ENCODE data around the gene CDK3.
"Not testable (repeated sequence)": the region's sequence is repeated elsewhere in the genome, so short reads cannot be mapped to it uniquely, and the experiment has no call there.

Gene CDK3

GRCh38 chr17:76027159-76027839 lies 26.6 kb downstream of the CDK3 start, which contains the start of gene EVPL:
EVPL (minus strand) TSS chr17:76027306; CDS start chr17:76027198, 108 bp downstream.
- peaks cover 6% of the 10 kb centered on the region for H3K4me1 ChIP-seq (ENCODE audit: control insufficient read depth, insufficient read depth, low read length)

GRCh38 chr17:76032073-76032779 lies 31.6 kb downstream of the CDK3 start:
- Histone ChIP-seq H3K9ac (ENCODE audit: low read depth, low read length) (no peak overlapping the region), H3K4me1 (ENCODE audit: control insufficient read depth, insufficient read depth, low read length) (peaks cover 10% of the 10 kb centered on the region), H3K4me3 (ENCODE audit: low read depth, low read length) (no peak overlapping the region), H3K9me3 (ENCODE audit: control insufficient read depth, insufficient read depth, low read length) (no peaks in the 10 kb centered on the region), H3K36me3 (ENCODE audit: control insufficient read depth, insufficient read depth, low read length) (no peaks in the 10 kb centered on the region), H3K27me3 (ENCODE audit: control insufficient read depth, insufficient read depth, low read length) (no peaks in the 10 kb centered on the region), H3K27ac (ENCODE audit: low read depth, low read length) (no peak overlapping the region)

More at GRCh38 chr17:76027159-76027839, 26.6 kb downstream of the CDK3 start, which contains the start of gene EVPL:
- Histone ChIP-seq H3K4me3 (ENCODE audit: low read depth, low read length) (no peak within 1 kb of the TSS), H3K9ac (ENCODE audit: low read depth, low read length) (no peak within 1 kb of the TSS), H3K27me3 (ENCODE audit: control insufficient read depth, insufficient read depth, low read length) (no peaks in the 10 kb centered on the region), H3K36me3 (ENCODE audit: control insufficient read depth, insufficient read depth, low read length) (no peaks in the 10 kb centered on the region), H3K9me3 (ENCODE audit: control insufficient read depth, insufficient read depth, low read length) (no peaks in the 10 kb centered on the region), H3K27ac (ENCODE audit: low read depth, low read length) (no peak within 1 kb of the TSS)

- H3K27me3 ChIP-seq (ENCODE audit: control insufficient read depth, insufficient read depth, low read length), result no peaks in the 10 kb centered on the region
- no peak overlapping the region for H3K9ac ChIP-seq (ENCODE audit: low read depth, low read length)
- no peaks in the 10 kb centered on the region for H3K9me3 ChIP-seq (ENCODE audit: control insufficient read depth, insufficient read depth, low read length)
Measured at GRCh38 chr17:76032780-76033108, 32.1 kb downstream of the CDK3 start.

GRCh38 chr17:76033139-76033538 lies 32.5 kb downstream of the CDK3 start:
- H3K4me1 ChIP-seq (ENCODE audit: control insufficient read depth, insufficient read depth, low read length), result peaks cover 13% of the 10 kb centered on the region
- no peak overlapping the region for H3K27ac ChIP-seq (ENCODE audit: low read depth, low read length)
- H3K36me3 ChIP-seq (ENCODE audit: control insufficient read depth, insufficient read depth, low read length), result peaks cover 4% of the 10 kb centered on the region; the same call in 1 of the 2 replicates
- H3K27me3 ChIP-seq (ENCODE audit: control insufficient read depth, insufficient read depth, low read length), result no peaks in the 10 kb centered on the region
- H3K9ac ChIP-seq (ENCODE audit: low read depth, low read length), result no peak overlapping the region
- no peaks in the 10 kb centered on the region for H3K9me3 ChIP-seq (ENCODE audit: control insufficient read depth, insufficient read depth, low read length)
- H3K4me3 ChIP-seq (ENCODE audit: low read depth, low read length), result no peak overlapping the region

More at GRCh38 chr17:76032780-76033108, 32.1 kb downstream of the CDK3 start:
- no peak overlapping the region for H3K27ac ChIP-seq (ENCODE audit: low read depth, low read length)
- H3K4me3 ChIP-seq (ENCODE audit: low read depth, low read length), result no peak overlapping the region
- H3K36me3 ChIP-seq (ENCODE audit: control insufficient read depth, insufficient read depth, low read length), result peaks cover 3% of the 10 kb centered on the region; the same call in 1 of the 2 replicates
- H3K4me1 ChIP-seq (ENCODE audit: control insufficient read depth, insufficient read depth, low read length), result peaks cover 12% of the 10 kb centered on the region

- Histone ChIP-seq H3K9me3 (ENCODE audit: control insufficient read depth, insufficient read depth, low read length) (no peaks in the 10 kb centered on the region), H3K27ac (ENCODE audit: low read depth, low read length) (no peak overlapping the region), H3K36me3 (ENCODE audit: control insufficient read depth, insufficient read depth, low read length) (peaks cover 19% of the 10 kb centered on the region), H3K4me3 (ENCODE audit: low read depth, low read length) (no peak overlapping the region), H3K27me3 (ENCODE audit: control insufficient read depth, insufficient read depth, low read length) (no peaks in the 10 kb centered on the region), H3K4me1 (ENCODE audit: control insufficient read depth, insufficient read depth, low read length) (peaks cover 12% of the 10 kb centered on the region), H3K9ac (ENCODE audit: low read depth, low read length) (no peak overlapping the region)
Measured at GRCh38 chr17:76034428-76035350, 34.0 kb downstream of the CDK3 start.

GRCh38 chr17:76036497-76037261 lies 36.0 kb downstream of the CDK3 start:
- Histone ChIP-seq H3K27ac (ENCODE audit: low read depth, low read length) (peak overlapping the region; percentile 31), H3K4me1 (ENCODE audit: control insufficient read depth, insufficient read depth, low read length) (peaks cover 25% of the 10 kb centered on the region)

GRCh38 chr17:76038050-76038449 lies 37.4 kb downstream of the CDK3 start:
- Histone ChIP-seq H3K9ac (ENCODE audit: low read depth, low read length) (no peak overlapping the region), H3K4me3 (ENCODE audit: low read depth, low read length) (no peak overlapping the region), H3K4me1 (ENCODE audit: control insufficient read depth, insufficient read depth, low read length) (peaks cover 25% of the 10 kb centered on the region), H3K27me3 (ENCODE audit: control insufficient read depth, insufficient read depth, low read length) (no peaks in the 10 kb centered on the region), H3K36me3 (ENCODE audit: control insufficient read depth, insufficient read depth, low read length) (peaks cover 50% of the 10 kb centered on the region), H3K9me3 (ENCODE audit: control insufficient read depth, insufficient read depth, low read length) (no peaks in the 10 kb centered on the region), H3K27ac (ENCODE audit: low read depth, low read length) (no peak overlapping the region)

More at GRCh38 chr17:76036497-76037261, 36.0 kb downstream of the CDK3 start:
- Histone ChIP-seq H3K36me3 (ENCODE audit: control insufficient read depth, insufficient read depth, low read length) (peaks cover 38% of the 10 kb centered on the region), H3K4me3 (ENCODE audit: low read depth, low read length) (no peak overlapping the region), H3K9ac (ENCODE audit: low read depth, low read length) (no peak overlapping the region), H3K27me3 (ENCODE audit: control insufficient read depth, insufficient read depth, low read length) (no peaks in the 10 kb centered on the region), H3K9me3 (ENCODE audit: control insufficient read depth, insufficient read depth, low read length) (no peaks in the 10 kb centered on the region)

GRCh38 chr17:76039121-76039520 lies 38.5 kb downstream of the CDK3 start:
- Histone ChIP-seq H3K9me3 (ENCODE audit: control insufficient read depth, insufficient read depth, low read length) (no peaks in the 10 kb centered on the region), H3K27ac (ENCODE audit: low read depth, low read length) (peak overlapping the region; percentile 90), H3K9ac (ENCODE audit: low read depth, low read length) (no peak overlapping the region), H3K36me3 (ENCODE audit: control insufficient read depth, insufficient read depth, low read length) (peaks cover 61% of the 10 kb centered on the region), H3K4me1 (ENCODE audit: control insufficient read depth, insufficient read depth, low read length) (peaks cover 25% of the 10 kb centered on the region), H3K27me3 (ENCODE audit: control insufficient read depth, insufficient read depth, low read length) (no peaks in the 10 kb centered on the region), H3K4me3 (ENCODE audit: low read depth, low read length) (no peak overlapping the region)

- Histone ChIP-seq H3K9ac (ENCODE audit: low read depth, low read length) (no peak overlapping the region), H3K27me3 (ENCODE audit: control insufficient read depth, insufficient read depth, low read length) (no peaks in the 10 kb centered on the region), H3K9me3 (ENCODE audit: control insufficient read depth, insufficient read depth, low read length) (no peaks in the 10 kb centered on the region), H3K4me3 (ENCODE audit: low read depth, low read length) (no peak overlapping the region), H3K4me1 (ENCODE audit: control insufficient read depth, insufficient read depth, low read length) (peaks cover 25% of the 10 kb centered on the region), H3K27ac (ENCODE audit: low read depth, low read length) (peak overlapping the region; percentile 90), H3K36me3 (ENCODE audit: control insufficient read depth, insufficient read depth, low read length) (peaks cover 74% of the 10 kb centered on the region)
Measured at GRCh38 chr17:76040376-76040775, 39.7 kb downstream of the CDK3 start.

- H3K27ac ChIP-seq (ENCODE audit: low read depth, low read length); H3K27me3 ChIP-seq (ENCODE audit: control insufficient read depth, insufficient read depth, low read length); H3K9me3 ChIP-seq (ENCODE audit: control insufficient read depth, insufficient read depth, low read length); H3K9ac ChIP-seq (ENCODE audit: low read depth, low read length); H3K4me3 ChIP-seq (ENCODE audit: low read depth, low read length): not testable (repeated sequence)
- Histone ChIP-seq H3K36me3 (ENCODE audit: control insufficient read depth, insufficient read depth, low read length) (peaks cover 92% of the 10 kb centered on the region), H3K4me1 (ENCODE audit: control insufficient read depth, insufficient read depth, low read length) (peaks cover 18% of the 10 kb centered on the region)
Measured at GRCh38 chr17:76042868-76043267, 42.2 kb downstream of the CDK3 start.

All from HUES48 (cell line).